NCI-H2107 treated with DMSO at 0.1 percent for 48 hours (cell line): Measurements from ENCODE around the gene LGALS1.
"Not testable (repeated sequence)": the region's sequence is repeated elsewhere in the genome, so short reads cannot be mapped to it uniquely, and the experiment has no call there.

Experiments used
- DNase-seq: peaks from one replicate; lab custom pipeline; 2025; ENCODE audit not compliant: unreplicated experiment; lab: John Stamatoyannopoulos, UW

The LGALS1 gene

DNA sequence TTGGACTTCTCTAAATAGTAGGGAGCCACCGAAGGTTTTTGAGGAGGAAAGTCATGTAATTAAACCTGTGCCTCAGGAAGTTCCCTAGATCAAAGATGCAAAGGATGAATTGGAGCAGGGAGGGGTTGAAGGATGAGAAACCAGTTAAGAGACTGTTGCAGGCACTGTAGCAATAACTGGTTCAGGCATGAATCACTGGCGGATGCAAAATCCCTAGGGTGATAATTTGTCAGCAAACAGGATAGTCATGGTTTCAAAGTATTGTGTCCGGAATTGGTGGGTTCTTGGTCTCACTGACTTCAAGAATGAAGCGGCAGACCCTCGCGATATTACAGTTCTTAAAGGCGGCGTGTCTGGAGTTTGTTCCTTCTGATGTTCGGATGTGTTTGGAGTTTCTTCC is 41.3 kb downstream of the LGALS1 start:
- no peak for DNase-seq

DNA sequence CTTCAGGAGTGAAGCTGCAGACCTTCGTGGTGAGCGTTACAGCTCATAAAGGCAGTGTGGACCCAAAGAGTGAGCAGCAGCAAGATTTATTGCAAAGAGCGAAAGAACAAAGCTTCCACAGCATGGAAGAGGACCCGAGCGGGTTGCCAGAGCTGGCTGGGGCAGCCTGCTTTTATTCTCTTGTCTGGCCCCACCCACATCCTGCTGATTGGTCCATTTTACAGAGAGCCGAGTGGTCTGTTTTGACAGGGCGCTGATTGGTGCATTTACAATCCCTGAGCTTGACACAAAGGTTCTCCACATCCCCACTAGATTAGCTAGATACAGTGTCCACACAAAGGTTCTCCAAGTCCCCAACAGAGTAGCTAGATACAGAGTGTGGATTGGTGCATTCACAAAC is 41.8 kb downstream of the LGALS1 start:
- DNase-seq, result not testable (repeated sequence)

DNA sequence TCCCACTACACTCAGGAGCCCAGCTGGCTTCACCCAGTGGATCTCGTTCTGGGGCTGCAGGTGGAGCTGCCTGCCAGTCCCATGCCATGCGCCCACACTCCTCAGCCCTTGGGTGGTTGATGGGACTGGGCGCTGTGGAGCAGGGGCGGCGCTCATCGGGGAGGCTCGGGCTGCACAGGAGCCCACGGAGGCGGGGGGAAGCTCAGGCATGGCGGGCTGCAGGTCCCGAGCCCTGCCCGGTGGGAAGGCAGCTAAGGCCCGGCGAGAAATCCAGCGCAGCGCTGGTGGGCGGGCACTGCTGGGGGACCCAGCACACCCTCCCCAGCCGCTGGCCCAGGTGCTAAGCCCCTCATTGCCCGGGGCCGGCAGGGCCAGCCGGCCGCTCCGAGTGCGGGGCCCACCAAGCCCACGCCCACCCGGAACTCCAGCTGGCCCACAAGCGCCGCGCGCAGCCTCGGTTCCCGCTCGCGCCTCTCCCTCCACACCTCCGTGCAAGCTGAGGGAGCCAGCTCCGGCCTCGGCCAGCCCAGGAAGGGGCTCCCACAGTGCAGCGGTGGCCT is 42.4 kb downstream of the LGALS1 start:
- DNase-seq, result not testable (repeated sequence)

DNA sequence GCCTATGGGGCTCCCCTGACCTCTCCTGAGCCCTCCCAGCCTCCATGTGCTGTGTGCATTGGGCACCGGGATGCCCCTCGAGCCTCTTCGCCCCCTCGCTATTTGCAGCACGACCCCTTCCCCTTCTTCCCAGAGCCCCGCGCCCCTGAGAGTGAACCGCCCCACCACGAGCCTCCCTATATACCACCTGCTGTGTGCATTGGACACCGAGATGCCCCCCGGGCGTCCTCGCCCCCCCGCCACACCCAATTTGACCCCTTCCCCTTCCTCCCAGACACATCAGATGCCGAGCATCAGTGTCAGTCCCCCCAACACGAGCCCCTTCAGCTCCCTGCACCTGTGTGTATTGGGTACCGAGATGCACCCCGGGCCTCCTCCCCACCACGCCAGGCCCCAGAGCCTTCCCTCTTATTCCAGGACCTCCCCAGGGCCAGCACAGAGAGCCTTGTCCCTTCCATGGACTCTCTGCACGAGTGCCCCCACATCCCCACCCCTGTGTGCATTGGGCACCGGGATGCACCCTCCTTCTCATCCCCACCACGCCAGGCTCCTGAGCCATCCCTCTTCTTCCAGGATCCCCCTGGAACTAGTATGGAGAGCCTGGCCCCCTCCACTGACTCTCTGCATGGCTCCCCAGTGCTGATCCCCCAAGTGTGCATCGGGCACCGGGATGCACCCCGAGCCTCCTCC is 50.3 kb downstream of the LGALS1 start:
- DNase-seq, result no peak

DNA sequence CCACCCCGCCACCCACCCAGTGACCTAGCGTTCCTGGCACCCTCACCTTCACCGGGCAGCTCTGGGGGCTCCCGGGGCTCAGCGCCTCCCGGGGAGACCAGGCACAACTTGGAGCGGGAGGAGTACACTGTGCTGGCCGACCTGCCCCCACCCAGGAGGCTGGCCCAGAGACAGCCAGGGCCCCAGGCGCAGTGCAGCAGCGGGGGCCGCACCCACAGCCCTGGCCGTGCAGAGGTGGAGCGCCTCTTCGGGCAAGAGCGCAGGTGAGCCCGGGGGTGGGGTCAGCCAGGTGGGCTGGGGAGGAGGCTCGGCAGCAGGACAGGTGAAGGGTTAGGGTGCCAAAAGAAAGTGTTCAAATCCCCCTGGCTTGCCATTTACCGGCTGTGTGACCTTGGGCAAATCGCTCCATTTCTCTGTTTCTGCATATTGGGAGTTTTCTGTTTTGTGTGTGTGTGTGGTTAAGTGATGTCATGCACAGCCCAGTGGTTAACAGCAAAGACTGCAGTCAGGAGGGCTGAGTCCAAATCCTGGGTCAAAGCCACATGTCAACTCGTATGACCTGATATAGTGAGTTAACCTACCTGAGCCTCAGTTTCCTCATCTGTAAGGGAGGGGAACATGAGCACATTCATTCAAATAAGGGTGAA is 50.9 kb downstream of the LGALS1 start:
- no peak for DNase-seq

DNA sequence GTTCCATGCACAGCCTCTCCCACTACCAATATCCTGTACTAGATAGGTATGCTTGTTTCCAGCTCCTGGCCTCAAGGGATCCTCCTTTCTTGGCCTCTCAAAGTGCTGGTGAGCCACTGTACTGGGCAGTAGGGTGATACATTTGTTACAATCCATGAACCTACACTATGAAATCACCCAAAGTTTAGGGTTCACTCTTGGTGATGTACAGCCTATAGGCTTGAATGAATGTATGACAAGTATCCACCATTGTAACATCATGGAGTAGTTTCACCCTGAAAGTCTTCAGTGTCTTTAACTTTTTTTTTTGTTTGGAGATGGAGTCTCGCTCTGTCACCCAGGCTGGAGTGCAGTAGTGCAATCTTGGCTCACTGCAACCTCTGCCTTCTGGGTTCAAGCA is 53.2 kb downstream of the LGALS1 start:
- DNase-seq, result no peak
